H9 (cell line): Measurements from ENCODE around the gene GPR183. TPM values are rescaled to one million over a fixed set of nuclear protein-coding genes. Genes with fewer than 3 reads are reported as not detected.

Experiments
- DNase-seq: peaks from one replicate; pipeline ENCODE4 v3.0.0-alpha.2; 2017
- H2AFZ ChIP-seq: one replicate; pipeline ENCODE4 v1.6.1; 2013; ENCODE audit warnings: mild to moderate bottlenecking, low read length, control low read depth, moderate library complexity
- H2AK5ac ChIP-seq: 2 replicates; pipeline ENCODE4 v1.6.1; 2013; ENCODE audit warnings: low read length, control low read depth, mixed read lengths; ENCODE audit not compliant: insufficient read length
- H2BK120ac ChIP-seq: one replicate; pipeline ENCODE4 v1.6.1; 2013; ENCODE audit warnings: low read depth, mild to moderate bottlenecking, low read length, control low read depth, inconsistent platforms; ENCODE audit not compliant: poor library complexity, severe bottlenecking
- H2BK12ac ChIP-seq: 2 replicates; pipeline ENCODE4 v1.6.1; 2013; ENCODE audit warnings: low read length, control low read depth, mixed read lengths, low read depth; ENCODE audit not compliant: insufficient read length
- H2BK15ac ChIP-seq: 2 replicates; pipeline ENCODE4 v1.6.1; 2013; ENCODE audit warnings: low read depth, low read length, control low read depth
- H2BK20ac ChIP-seq: one replicate; pipeline ENCODE4 v1.6.1; 2013; ENCODE audit warnings: low read depth, mild to moderate bottlenecking, low read length, control low read depth, inconsistent platforms; ENCODE audit not compliant: poor library complexity, severe bottlenecking
- H2BK5ac ChIP-seq: 2 replicates; pipeline ENCODE4 v1.6.1; 2013; ENCODE audit warnings: low read length, control low read depth, mixed read lengths; ENCODE audit not compliant: insufficient read length
- H3K14ac ChIP-seq: 2 replicates; pipeline ENCODE4 v1.6.1; 2013; ENCODE audit warnings: low read length, control low read depth; ENCODE audit not compliant: insufficient read depth
- H3K18ac ChIP-seq: 2 replicates; pipeline ENCODE4 v1.6.1; 2013; ENCODE audit warnings: low read depth, mild to moderate bottlenecking, mixed read lengths, low read length, control low read depth; ENCODE audit not compliant: insufficient read length
- H3K23ac ChIP-seq: 2 replicates; pipeline ENCODE4 v1.6.1; 2013; ENCODE audit warnings: low read length, control low read depth, mixed read lengths, low read depth; ENCODE audit not compliant: insufficient read length
- H3K23me2 ChIP-seq: 2 replicates; pipeline ENCODE4 v1.6.1; 2013; ENCODE audit warnings: low read depth, mild to moderate bottlenecking, mixed read lengths, low read length, control low read depth; ENCODE audit not compliant: insufficient read length, poor library complexity, severe bottlenecking
- H3K27ac ChIP-seq: 2 replicates; pipeline ENCODE4 v1.5.1; 2013; ENCODE audit warnings: low read length, control low read depth, mixed read lengths, low read depth; ENCODE audit not compliant: insufficient read length
- H3K27me3 ChIP-seq: 2 replicates; pipeline ENCODE4 v1.6.1; 2013; ENCODE audit warnings: low read length, control low read depth, inconsistent platforms; ENCODE audit not compliant: insufficient read depth
- H3K4ac ChIP-seq: 2 replicates; pipeline ENCODE4 v1.6.1; 2013; ENCODE audit warnings: low read depth, mild to moderate bottlenecking, control low read depth, inconsistent platforms, low read length, moderate library complexity
- H3K4me1 ChIP-seq: 2 replicates; pipeline ENCODE4 v1.6.1; 2013; ENCODE audit warnings: low read length, control low read depth, inconsistent platforms; ENCODE audit not compliant: insufficient read depth
- H3K4me2 ChIP-seq: 2 replicates; pipeline ENCODE4 v1.6.1; 2013; ENCODE audit warnings: low read length, control low read depth, mixed read lengths; ENCODE audit not compliant: insufficient read length, insufficient read depth
- H3K56ac ChIP-seq: 2 replicates; pipeline ENCODE4 v1.6.1; 2013; ENCODE audit warnings: low read depth, mild to moderate bottlenecking, mixed read lengths, low read length, control low read depth; ENCODE audit not compliant: insufficient read length
- H3K79me1 ChIP-seq: 2 replicates; pipeline ENCODE4 v1.6.1; 2013; ENCODE audit warnings: low read depth, mild to moderate bottlenecking, moderate library complexity, low read length, control low read depth, inconsistent platforms; ENCODE audit not compliant: insufficient read depth, poor library complexity, severe bottlenecking
- H3K79me2 ChIP-seq: 2 replicates; pipeline ENCODE4 v1.6.1; 2013; ENCODE audit warnings: low read length, control low read depth, inconsistent platforms; ENCODE audit not compliant: insufficient read depth
- H3K9ac ChIP-seq: 2 replicates; pipeline ENCODE4 v1.6.1; 2013; ENCODE audit warnings: low read length, control low read depth, mixed read lengths; ENCODE audit not compliant: insufficient read length; ENCODE audit errors: extremely low read depth
- H3K9me3 ChIP-seq: one replicate; pipeline ENCODE4 v1.6.1; 2013; ENCODE audit warnings: low read depth, low read length, inconsistent platforms; ENCODE audit not compliant: control insufficient read depth
- H3T11ph ChIP-seq: one replicate; pipeline ENCODE4 v1.6.1; 2013; ENCODE audit warnings: mild to moderate bottlenecking, low read length, control low read depth, inconsistent platforms
- H4K20me1 ChIP-seq: one replicate; pipeline ENCODE4 v1.6.1; 2013; ENCODE audit not compliant: control insufficient read depth, insufficient read length, insufficient read depth
- H4K5ac ChIP-seq: 2 replicates; pipeline ENCODE4 v1.6.1; 2013; ENCODE audit warnings: low read depth, mild to moderate bottlenecking, mixed read lengths, low read length, control low read depth; ENCODE audit not compliant: insufficient read length
- H4K8ac ChIP-seq: replicated peaks from 2 replicates; pipeline ENCODE4 v1.6.1; 2013; ENCODE audit warnings: low read length, control low read depth, mixed read lengths, low read depth; ENCODE audit not compliant: insufficient read length
- H4K91ac ChIP-seq: 2 replicates; pipeline ENCODE4 v1.6.1; 2013; ENCODE audit warnings: low read depth, mild to moderate bottlenecking, moderate library complexity, mixed read lengths, low read length, control low read depth; ENCODE audit not compliant: insufficient read length
- H3K27ac Mint-ChIP-seq, 3 experiments: 2 replicates in 2 of 3; 3 replicates in 1 of 3; pipeline ENCODE4 v1.8.0; 2020 to 2021; ENCODE audit warnings: mixed read lengths in 3 of 3, mild to moderate bottlenecking in 1 of 3, moderate library complexity in 1 of 3
- H3K27me3 Mint-ChIP-seq: 2 replicates; pipeline ENCODE4 v1.8.0; 2021; ENCODE audit warnings: low read depth, mild to moderate bottlenecking, moderate library complexity, mixed read lengths
- H3K36me3 Mint-ChIP-seq, 3 experiments: 2 replicates in 2 of 3; 3 replicates in 1 of 3; pipeline ENCODE4 v1.8.0; 2020 to 2021; ENCODE audit warnings: low read depth in 3 of 3, mixed read lengths in 3 of 3; ENCODE audit not compliant: insufficient read depth in 1 of 3
- H3K4me1 Mint-ChIP-seq, 2 experiments: 2 replicates each; pipeline ENCODE4 v1.8.0; 2020; ENCODE audit warnings: mixed read lengths in 2 of 2
- H3K4me3 Mint-ChIP-seq, 2 experiments: 2 replicates in 1 of 2; 3 replicates in 1 of 2; pipeline ENCODE4 v1.8.0; 2020 to 2021; ENCODE audit warnings: mild to moderate bottlenecking in 2 of 2, mixed read lengths in 2 of 2, moderate library complexity in 1 of 2
- H3K9me3 Mint-ChIP-seq, 2 experiments: 2 replicates in 1 of 2; 3 replicates in 1 of 2; pipeline ENCODE4 v1.8.0; 2020; ENCODE audit warnings: mild to moderate bottlenecking in 2 of 2, mixed read lengths in 2 of 2, moderate library complexity in 1 of 2
- WGBS: extraction: QIAGEN DNeasy Blood & Tissue Kit; methylation state at CpG from one replicate; pipeline ENCODE4 v1.1.7; 2013; ENCODE audit warnings: missing lambda C conversion rate, low lambda C conversion rate, mixed read lengths; ENCODE audit not compliant: insufficient read length; ENCODE audit errors: extremely low coverage; 5-methylcytosine and 5-hydroxymethylcytosine counted together
- total RNA-seq: library from RNA; stranded (reverse); gene quantifications from 2 replicates; pipeline ENCODE4 v1.2.1, GENCODE V29; 2021
- TF ChIP-seq, protein P1 (sequence below): fragments of 200-600 bp; sonication (generic); conservative IDR thresholded peaks from 3 replicates; pipeline ENCODE4 v1.8.0; 2021; ENCODE audit warnings: antibody characterized with exemption, mild to moderate bottlenecking

Gene GPR183
- total RNA-seq, 1 experiment from 2014 or later = not detected

GRCh38 chr13:99339736-99340397 lies 32.7 kb upstream of the GPR183 start:
- peaks cover 3% of the 10 kb centered on the region for H4K20me1 ChIP-seq
- no peak overlapping the region for H3K23ac ChIP-seq
- H3K27ac ChIP-seq = no peak overlapping the region
- H3K36me3 Mint-ChIP-seq = peaks cover 12 to 37% (median 22%) of the 10 kb centered on the region in 3 experiments
- no peak overlapping the region for H3K14ac ChIP-seq
- H2BK20ac ChIP-seq = no peak overlapping the region
- no peak overlapping the region for H3T11ph ChIP-seq
- H4K5ac ChIP-seq = no peak overlapping the region
- H4K91ac ChIP-seq = no peak overlapping the region
- H3K18ac ChIP-seq = no peak overlapping the region
- no peak overlapping the region for H3K27ac Mint-ChIP-seq
- no peaks in the 10 kb centered on the region for H3K27me3 Mint-ChIP-seq
- H3K4me2 ChIP-seq = no peak overlapping the region
- no peak overlapping the region for H2BK5ac ChIP-seq
- H2AK5ac ChIP-seq = no peak overlapping the region
- H3K4me1 ChIP-seq = peaks cover 2% of the 10 kb centered on the region; the same call in 1 of the 2 replicates
- no peak overlapping the region for H2AFZ ChIP-seq
- H3K56ac ChIP-seq = no peak overlapping the region
- no peak overlapping the region for H2BK120ac ChIP-seq
- no peak overlapping the region for H4K8ac ChIP-seq
- H3K79me2 ChIP-seq = no peaks in the 10 kb centered on the region
- H3K4me3 Mint-ChIP-seq = no peak overlapping the region
- H3K9ac ChIP-seq = no peak overlapping the region
- H3K9me3 ChIP-seq = no peaks in the 10 kb centered on the region
- TF ChIP-seq, protein P1, sequence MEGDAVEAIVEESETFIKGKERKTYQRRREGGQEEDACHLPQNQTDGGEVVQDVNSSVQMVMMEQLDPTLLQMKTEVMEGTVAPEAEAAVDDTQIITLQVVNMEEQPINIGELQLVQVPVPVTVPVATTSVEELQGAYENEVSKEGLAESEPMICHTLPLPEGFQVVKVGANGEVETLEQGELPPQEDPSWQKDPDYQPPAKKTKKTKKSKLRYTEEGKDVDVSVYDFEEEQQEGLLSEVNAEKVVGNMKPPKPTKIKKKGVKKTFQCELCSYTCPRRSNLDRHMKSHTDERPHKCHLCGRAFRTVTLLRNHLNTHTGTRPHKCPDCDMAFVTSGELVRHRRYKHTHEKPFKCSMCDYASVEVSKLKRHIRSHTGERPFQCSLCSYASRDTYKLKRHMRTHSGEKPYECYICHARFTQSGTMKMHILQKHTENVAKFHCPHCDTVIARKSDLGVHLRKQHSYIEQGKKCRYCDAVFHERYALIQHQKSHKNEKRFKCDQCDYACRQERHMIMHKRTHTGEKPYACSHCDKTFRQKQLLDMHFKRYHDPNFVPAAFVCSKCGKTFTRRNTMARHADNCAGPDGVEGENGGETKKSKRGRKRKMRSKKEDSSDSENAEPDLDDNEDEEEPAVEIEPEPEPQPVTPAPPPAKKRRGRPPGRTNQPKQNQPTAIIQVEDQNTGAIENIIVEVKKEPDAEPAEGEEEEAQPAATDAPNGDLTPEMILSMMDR = no peak
- H3K23me2 ChIP-seq = no peaks in the 10 kb centered on the region
- no peak overlapping the region for H3K4ac ChIP-seq
- H3K79me1 ChIP-seq = no peaks in the 10 kb centered on the region
- no peaks in the 10 kb centered on the region for H3K9me3 Mint-ChIP-seq
- DNase-seq = no peak
- whole genome bisulfite sequencing = no CpG with 5 or more reads among the region's 8 CpGs
- no peak overlapping the region for H2BK12ac ChIP-seq
- peaks cover 7 to 10% of the 10 kb centered on the region in 2 experiments for H3K4me1 Mint-ChIP-seq
- no peaks in the 10 kb centered on the region for H3K27me3 ChIP-seq
- H2BK15ac ChIP-seq = no peak overlapping the region
